GM18502 (cell line): ENCODE results near the gene TBCC.

Source experiments
- ATAC-seq: cut with Tn5 transposase; IDR thresholded peaks from one replicate; pipeline ENCODE4 v1.9.1; 2021; ENCODE audit warnings: mild to moderate bottlenecking; ENCODE audit not compliant: unreplicated experiment, poor library complexity

The TBCC gene, protein sequence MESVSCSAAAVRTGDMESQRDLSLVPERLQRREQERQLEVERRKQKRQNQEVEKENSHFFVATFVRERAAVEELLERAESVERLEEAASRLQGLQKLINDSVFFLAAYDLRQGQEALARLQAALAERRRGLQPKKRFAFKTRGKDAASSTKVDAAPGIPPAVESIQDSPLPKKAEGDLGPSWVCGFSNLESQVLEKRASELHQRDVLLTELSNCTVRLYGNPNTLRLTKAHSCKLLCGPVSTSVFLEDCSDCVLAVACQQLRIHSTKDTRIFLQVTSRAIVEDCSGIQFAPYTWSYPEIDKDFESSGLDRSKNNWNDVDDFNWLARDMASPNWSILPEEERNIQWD

DNA sequence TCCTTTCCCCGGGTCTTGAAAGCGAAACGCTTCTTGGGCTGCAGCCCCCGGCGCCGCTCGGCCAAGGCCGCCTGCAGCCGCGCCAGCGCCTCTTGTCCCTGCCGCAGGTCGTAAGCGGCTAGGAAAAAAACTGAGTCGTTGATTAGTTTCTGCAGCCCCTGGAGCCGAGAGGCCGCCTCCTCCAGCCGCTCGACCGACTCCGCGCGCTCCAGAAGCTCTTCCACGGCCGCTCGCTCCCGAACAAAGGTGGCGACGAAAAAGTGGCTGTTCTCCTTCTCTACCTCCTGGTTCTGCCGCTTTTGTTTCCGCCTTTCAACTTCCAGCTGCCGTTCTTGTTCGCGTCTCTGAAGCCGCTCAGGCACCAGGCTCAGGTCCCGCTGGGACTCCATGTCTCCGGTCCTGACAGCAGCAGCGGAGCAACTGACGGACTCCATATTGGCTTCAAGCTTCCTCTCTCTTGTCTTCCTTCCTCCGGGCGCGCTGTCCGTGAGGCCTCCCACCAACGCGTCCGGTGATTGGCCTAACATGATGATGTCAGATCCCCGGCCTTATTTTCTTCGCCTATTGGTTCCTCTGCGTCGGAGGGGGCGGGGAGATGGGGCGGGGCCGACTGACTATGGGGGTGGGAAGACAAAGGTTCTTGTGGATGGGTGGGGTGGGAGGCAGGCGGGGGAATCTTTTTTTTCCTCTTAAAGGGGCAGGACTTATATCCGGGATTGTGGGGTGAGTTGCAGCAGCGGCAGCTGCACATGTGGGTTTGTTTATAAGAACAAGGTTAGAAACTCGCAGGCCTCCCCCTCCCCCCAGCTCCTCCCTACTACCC, at the start of gene TBCC:
Gene TBCC (minus strand): TSS at position 464 of the 823 bp plus-strand sequence. CDS start 30 bp downstream, at position 434.
- ATAC-seq, result peak; percentile 77

GRCh38 chr6:42795651-42796050, 49.7 kb upstream of the TBCC start:
- no peak for ATAC-seq

- no peak for ATAC-seq
These were observed 45.9 kb upstream of the TBCC start for GRCh38 chr6:42791706-42792320.

DNA sequence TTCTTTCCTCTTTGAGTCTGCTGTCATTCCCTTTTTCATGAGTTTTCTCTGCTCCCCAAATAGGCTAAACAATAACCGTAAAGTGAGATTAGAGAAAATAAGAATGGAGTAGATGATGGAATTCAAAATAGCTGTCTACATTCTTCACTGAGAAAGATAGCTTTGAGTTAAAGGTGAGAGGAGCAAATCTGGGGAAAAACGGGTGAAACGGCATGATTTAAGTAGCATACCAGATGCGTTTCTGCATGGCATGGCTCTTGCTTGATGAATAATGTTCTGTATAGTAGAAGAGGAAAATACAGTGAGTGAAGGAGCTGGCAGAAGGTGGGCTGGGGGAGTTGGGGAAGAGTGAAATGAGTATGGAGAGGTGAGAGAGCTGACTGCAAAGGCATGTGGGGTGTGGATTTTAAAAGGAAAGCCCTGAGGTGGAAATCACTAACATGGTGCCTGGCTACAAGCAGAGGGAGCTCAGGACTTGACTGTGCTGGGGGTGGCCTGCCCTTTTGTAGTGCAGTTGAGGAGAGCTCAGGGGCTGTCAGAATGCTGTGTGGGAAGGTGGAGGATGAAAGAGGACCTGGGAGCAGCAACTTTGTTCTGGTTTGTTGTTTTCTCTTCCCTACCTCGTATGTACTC, 44.8 kb upstream of the TBCC start:
- no peak for ATAC-seq

DNA sequence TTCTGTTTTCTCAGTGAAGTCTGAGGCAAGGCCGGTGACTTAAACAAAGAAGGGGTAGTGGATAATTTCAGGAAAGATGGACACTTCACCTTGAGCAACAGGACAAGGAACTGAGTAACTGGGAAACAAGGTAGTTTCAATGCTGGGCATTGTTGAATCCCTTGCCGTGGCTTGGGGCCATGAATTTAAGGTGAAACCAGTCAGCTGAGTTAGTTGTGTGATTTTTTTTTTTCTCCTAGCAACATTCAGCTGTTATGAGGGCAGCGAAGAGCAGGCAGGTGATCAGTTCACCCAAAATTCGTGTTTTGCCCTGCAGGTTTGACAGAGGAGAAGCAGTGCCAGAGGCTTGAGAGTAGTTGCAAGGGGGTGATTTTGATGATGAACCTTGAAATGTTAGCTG, 42.8 kb upstream of the TBCC start:
- ATAC-seq, result no peak

GRCh38 chr6:42787063-42787472, 41.2 kb upstream of the TBCC start:
- no peak for ATAC-seq

DNA sequence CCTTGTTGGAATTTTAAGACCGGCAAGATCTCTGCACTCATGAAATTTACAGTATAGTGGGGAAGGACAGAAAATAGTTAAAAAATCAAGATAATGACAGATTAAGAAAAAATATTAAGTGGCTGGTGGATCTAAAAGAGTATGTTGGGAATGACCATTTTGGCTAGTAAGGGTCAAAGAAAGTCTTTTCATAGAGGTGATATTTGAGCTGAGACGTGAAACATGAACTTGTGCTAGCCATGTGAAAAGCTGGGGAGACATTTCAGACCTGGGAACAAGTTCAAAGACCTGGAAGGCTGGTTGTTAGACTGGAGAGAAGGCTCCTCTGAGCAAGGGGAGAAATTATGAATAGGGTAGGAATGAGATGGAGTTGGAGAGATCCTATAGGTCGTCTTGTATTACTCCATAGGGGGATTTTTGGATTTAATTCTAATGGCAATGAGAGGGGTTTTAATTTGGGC, 40.7 kb upstream of the TBCC start:
- no peak for ATAC-seq

DNA sequence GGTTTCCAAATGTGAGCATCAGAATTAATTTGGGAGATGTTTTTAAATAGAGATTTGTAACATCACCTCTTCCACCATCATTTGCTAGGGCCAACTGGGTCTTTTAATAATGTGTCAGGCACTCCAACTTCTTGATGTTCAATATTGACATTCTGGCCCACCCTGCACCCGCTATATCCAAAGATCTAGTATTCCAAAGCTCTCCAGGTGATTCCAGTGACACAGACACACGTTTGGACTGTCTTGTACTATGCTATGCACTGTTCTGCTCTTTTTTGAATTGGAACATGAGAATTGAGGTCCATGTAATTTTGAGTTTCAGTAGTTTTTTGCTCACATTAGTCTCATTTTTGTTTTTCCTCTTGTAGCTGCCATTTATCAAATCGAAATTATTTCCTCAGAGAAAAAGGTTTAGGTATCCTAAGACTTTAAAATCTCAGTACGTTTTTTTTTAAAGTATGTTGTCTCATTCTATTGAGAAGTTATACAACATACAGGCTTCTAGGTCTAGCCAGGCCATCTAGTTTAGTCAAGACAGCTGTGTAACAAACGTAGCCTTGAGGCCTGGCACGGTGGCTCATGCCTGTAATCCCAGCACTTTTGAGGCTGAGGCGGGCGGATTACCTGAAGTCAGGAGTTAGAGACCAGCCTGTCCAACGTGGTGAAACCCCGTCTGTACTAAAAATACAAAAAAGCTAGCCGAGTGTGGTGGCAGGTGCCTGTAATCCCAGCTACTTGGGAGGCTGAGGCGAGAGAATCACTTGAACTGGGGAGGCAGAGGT, 39.0 kb upstream of the TBCC start:
- ATAC-seq, result no peak

DNA sequence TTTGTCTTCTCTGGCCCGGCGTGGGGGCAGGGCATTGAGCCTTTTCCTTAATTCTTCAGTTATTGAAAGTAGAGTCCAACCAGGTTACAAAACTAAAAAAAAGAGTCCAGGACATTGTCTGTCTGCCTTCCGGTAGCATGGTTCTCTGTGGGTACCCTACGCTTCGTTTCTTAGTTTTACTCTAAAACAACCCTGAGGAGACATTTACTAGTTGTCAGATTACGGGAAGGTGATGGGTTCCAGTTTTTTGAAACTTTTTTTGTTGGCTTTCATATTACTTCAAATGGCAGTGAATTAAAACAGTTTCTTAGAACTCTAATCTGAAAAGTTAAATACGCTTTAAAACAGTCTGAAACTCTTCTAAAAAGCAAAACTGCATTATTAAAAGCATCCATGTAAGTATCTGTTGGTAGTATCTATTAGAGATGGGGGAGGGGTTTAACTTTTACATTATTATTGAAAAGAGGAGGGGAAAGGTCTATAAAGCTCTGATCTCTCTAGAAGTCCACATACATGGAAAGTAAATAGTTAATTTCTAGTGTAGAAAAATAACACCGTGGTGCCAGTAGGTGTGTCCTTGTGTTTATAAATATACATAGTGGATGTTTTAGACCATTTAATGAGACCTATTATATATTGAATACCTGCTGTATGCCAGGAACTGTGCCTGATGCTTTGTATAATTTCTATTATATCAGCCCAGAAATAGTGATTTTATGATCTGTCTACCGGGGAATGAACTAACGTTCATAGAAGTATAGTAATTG, 38.2 kb upstream of the TBCC start:
- no peak for ATAC-seq

GRCh38 chr6:42783177-42783875, 37.4 kb upstream of the TBCC start:
- peak; percentile 50 for ATAC-seq

GRCh38 chr6:42782689-42783176, 36.8 kb upstream of the TBCC start:
- ATAC-seq, result peak; percentile 25

DNA sequence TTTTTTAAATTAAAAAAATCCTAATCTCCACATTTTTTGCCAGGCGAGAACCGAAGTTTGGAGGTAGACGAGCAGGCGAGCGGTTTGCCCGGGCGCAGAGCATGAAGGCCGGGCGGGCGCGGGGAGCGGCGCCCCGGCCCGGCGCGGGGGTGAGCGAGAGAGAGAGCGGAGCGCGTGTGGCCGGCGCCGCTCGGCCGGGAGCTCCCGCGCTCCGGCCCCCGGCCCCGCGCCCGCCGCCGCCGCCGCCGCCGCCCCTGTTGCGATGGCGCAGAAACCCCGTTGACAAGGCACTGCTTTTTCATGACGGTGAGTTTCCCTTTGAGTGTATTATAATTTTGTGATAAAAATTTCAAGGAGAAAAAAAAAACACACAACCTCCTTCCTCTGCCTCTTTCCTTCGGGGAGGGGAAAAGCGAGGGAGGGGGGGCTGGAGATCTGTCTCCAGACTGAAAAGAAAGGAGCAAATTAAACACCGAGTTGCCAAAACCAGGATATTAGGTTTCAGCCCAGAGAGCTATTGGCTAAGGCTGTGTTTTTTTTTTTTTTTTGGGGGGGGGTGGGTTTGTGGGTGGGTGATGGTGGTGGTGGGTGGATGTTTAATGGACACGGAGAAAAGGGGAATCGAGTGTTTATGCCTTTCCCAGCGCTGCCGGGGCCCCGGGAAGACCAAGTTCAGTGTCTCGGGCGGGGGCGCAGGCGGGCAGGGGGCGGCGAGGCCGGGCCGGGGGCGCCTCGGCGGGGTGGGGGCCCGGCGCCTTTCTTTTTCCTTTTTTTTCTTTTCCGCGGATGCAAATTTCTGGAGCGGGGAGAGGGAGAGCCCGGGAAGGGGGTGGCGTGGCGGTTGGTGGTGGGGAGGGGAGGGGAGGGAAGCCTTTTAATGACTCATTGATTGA, 36.1 kb upstream of the TBCC start, which contains the start of gene BICRAL:
Gene BICRAL (plus strand): TSS at position 257 of the 893 bp plus-strand sequence. CDS start 39,971 bp downstream, outside the sequence.
- ATAC-seq, result no peak

DNA sequence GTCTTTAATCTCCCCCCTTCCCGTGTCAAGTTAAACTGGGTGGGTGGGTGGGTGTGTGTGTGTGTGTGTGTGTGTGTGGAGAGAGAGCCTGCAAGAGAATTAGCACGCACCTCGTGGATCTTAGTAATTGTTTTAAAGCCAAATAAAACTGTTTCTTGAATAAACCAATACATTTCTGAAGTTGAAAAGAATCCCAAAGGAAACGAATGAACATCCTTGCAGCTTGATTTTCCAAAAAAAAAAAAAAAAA, 35.6 kb upstream of the TBCC start:
- ATAC-seq, result no peak

DNA sequence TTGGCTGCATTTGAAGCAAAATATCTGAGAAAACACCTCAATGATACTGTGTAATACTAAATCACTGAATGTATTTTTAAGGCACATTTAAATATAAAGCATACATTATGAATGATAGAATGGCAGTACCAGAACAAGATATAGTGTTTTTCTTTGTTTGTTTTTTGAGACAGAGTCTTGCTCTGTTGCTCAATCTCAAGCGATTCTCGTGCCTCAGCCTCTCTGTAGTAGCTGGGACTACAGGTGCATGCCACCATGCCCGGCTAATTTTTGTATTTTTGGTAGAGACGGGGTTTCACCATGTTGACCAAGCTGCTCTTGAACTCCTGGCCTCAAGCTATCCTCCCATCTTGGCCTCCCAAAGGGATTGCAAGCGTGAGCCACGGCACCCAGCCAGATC, 33.6 kb upstream of the TBCC start:
- ATAC-seq, result no peak

GRCh38 chr6:42778122-42778521, 32.2 kb upstream of the TBCC start:
- ATAC-seq, result no peak

DNA sequence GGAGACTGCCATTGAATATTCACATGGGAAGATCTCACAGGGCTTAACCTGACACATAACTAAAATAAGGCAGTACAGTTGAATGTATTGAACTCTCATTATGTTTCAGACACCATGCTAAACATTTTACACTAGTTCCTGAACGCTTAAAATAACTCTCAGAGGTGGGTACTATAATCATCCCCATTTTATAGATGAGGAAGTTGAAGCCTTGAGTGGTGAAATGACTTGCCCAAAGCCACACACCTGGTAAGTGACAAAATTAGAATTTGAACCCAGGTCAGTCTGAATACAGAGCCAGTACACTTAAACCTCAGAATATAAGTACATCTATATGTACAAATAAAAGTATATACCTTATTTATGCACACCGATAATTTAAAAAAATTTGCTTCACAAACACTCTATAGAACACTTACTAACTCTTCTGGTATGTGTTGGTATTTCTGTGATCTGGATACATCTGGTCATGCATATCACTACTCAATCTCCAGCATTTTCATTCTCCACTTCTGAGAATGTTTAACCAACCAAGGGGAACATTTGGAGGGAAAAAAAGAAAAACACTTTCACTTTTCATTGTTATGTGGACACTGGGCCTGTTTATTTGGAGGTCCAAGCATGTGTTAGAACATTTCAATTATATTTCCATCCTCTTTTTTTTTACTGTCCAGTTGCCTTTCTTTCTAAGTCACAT, 31.4 kb upstream of the TBCC start:
- ATAC-seq, result no peak
